ENCODE measurements around the gene MS4A12. TPM values are rescaled to one million over a fixed set of nuclear protein-coding genes. Genes with fewer than 3 reads are reported as not detected.
A peak's percentile ranks its signal among the peaks of the same experiment; 100 is the strongest.

The MS4A12 gene
- total and polyA plus RNA-seq, 9 of the 15 experiments (the other 6 are each of a cell fraction or from before 2014, with no cell fraction given), result not detected

DNA sequence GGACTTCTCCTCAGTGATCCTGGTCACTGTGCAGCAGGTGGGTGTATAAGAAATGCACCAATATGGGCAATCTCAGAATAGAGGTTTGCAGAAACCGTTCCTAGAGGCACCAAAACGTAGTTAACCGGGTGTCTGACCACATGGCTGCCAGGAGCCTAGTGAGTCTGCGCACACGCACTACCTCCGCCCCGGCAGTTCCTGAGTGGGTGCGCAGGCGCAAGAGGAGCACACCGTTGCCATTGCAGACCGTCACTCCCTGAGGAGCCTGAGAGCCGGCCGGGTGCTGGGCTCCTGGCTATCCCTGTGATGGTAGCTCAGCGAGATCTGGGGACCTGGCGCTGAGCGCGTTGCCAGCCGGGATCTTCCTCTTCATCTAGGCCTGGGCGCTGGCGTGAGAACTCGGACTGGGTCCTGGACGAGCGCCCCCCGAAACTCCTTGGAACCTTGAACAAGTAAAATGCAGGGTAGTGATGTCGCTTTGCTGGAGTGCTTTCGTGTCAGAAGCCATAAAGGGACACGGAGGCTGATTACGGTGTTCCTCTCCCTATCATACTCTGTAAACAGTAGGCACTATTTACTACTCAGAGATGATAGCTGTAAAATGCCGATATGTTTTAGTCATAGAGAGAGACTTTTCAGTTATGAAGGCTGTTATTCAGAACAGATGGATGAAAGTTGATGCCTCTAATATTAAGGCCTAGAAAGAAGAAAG lies 22.7 kb downstream of the MS4A12 start, which contains the start of gene MS4A13 (continued):
- TF ChIP-seq, protein P1, sequence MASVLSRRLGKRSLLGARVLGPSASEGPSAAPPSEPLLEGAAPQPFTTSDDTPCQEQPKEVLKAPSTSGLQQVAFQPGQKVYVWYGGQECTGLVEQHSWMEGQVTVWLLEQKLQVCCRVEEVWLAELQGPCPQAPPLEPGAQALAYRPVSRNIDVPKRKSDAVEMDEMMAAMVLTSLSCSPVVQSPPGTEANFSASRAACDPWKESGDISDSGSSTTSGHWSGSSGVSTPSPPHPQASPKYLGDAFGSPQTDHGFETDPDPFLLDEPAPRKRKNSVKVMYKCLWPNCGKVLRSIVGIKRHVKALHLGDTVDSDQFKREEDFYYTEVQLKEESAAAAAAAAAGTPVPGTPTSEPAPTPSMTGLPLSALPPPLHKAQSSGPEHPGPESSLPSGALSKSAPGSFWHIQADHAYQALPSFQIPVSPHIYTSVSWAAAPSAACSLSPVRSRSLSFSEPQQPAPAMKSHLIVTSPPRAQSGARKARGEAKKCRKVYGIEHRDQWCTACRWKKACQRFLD (CRISPR knock-in tag; IDR thresholded peaks at IDR 0.05), result no peak
- TF ChIP-seq, protein P2, sequence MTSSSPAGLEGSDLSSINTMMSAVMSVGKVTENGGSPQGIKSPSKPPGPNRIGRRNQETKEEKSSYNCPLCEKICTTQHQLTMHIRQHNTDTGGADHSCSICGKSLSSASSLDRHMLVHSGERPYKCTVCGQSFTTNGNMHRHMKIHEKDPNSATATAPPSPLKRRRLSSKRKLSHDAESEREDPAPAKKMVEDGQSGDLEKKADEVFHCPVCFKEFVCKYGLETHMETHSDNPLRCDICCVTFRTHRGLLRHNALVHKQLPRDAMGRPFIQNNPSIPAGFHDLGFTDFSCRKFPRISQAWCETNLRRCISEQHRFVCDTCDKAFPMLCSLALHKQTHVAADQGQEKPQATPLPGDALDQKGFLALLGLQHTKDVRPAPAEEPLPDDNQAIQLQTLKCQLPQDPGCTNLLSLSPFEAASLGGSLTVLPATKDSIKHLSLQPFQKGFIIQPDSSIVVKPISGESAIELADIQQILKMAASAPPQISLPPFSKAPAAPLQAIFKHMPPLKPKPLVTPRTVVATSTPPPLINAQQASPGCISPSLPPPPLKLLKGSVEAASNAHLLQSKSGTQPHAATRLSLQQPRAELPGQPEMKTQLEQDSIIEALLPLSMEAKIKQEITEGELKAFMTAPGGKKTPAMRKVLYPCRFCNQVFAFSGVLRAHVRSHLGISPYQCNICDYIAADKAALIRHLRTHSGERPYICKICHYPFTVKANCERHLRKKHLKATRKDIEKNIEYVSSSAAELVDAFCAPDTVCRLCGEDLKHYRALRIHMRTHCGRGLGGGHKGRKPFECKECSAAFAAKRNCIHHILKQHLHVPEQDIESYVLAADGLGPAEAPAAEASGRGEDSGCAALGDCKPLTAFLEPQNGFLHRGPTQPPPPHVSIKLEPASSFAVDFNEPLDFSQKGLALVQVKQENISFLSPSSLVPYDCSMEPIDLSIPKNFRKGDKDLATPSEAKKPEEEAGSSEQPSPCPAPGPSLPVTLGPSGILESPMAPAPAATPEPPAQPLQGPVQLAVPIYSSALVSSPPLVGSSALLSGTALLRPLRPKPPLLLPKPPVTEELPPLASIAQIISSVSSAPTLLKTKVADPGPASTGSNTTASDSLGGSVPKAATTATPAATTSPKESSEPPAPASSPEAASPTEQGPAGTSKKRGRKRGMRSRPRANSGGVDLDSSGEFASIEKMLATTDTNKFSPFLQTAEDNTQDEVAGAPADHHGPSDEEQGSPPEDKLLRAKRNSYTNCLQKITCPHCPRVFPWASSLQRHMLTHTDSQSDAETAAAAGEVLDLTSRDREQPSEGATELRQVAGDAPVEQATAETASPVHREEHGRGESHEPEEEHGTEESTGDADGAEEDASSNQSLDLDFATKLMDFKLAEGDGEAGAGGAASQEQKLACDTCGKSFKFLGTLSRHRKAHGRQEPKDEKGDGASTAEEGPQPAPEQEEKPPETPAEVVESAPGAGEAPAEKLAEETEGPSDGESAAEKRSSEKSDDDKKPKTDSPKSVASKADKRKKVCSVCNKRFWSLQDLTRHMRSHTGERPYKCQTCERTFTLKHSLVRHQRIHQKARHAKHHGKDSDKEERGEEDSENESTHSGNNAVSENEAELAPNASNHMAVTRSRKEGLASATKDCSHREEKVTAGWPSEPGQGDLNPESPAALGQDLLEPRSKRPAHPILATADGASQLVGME (CRISPR knock-in tag; IDR thresholded peaks at IDR 0.05), result no peak
- TF ChIP-seq, protein P3, sequence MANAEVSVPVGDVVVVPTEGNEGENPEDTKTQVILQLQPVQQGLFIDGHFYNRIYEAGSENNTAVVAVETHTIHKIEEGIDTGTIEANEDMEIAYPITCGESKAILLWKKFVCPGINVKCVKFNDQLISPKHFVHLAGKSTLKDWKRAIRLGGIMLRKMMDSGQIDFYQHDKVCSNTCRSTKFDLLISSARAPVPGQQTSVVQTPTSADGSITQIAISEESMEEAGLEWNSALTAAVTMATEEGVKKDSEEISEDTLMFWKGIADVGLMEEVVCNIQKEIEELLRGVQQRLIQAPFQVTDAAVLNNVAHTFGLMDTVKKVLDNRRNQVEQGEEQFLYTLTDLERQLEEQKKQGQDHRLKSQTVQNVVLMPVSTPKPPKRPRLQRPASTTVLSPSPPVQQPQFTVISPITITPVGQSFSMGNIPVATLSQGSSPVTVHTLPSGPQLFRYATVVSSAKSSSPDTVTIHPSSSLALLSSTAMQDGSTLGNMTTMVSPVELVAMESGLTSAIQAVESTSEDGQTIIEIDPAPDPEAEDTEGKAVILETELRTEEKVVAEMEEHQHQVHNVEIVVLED (CRISPR knock-in tag; IDR thresholded peaks at IDR 0.05), result 0 out of 2 replicates have a peak, but pooled peaks have one; percentile 17
- TF ChIP-seq TAF1 (IDR thresholded peaks at IDR 0.05; ENCODE audit: control insufficient read depth, extremely low read depth, insufficient read depth, low read length, severe bottlenecking), result peak; percentile 50
- TF ChIP-seq SETDB1 (IDR thresholded peaks at IDR 0.05; ENCODE audit: low read length), result no peak
- TF ChIP-seq, protein P4, sequence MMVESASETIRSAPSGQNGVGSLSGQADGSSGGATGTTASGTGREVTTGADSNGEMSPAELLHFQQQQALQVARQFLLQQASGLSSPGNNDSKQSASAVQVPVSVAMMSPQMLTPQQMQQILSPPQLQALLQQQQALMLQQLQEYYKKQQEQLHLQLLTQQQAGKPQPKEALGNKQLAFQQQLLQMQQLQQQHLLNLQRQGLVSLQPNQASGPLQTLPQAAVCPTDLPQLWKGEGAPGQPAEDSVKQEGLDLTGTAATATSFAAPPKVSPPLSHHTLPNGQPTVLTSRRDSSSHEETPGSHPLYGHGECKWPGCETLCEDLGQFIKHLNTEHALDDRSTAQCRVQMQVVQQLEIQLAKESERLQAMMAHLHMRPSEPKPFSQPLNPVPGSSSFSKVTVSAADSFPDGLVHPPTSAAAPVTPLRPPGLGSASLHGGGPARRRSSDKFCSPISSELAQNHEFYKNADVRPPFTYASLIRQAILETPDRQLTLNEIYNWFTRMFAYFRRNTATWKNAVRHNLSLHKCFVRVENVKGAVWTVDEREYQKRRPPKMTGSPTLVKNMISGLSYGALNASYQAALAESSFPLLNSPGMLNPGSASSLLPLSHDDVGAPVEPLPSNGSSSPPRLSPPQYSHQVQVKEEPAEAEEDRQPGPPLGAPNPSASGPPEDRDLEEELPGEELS (CRISPR knock-in tag; IDR thresholded peaks at IDR 0.05; ENCODE audit: borderline replicate concordance), result no peak
- no peak for TF ChIP-seq PCBP1 (IDR thresholded peaks at IDR 0.05; ENCODE audit: low read depth, low read length, poor library complexity, severe bottlenecking)
- TF ChIP-seq, protein P5, sequence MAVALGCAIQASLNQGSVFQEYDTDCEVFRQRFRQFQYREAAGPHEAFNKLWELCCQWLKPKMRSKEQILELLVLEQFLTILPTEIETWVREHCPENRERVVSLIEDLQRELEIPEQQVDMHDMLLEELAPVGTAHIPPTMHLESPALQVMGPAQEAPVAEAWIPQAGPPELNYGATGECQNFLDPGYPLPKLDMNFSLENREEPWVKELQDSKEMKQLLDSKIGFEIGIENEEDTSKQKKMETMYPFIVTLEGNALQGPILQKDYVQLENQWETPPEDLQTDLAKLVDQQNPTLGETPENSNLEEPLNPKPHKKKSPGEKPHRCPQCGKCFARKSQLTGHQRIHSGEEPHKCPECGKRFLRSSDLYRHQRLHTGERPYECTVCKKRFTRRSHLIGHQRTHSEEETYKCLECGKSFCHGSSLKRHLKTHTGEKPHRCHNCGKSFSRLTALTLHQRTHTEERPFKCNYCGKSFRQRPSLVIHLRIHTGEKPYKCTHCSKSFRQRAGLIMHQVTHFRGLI (CRISPR knock-in tag; IDR thresholded peaks at IDR 0.05), result no peak
- TF ChIP-seq SIRT6 (IDR thresholded peaks at IDR 0.05; ENCODE audit: low read depth, low read length), result no peak
- TF ChIP-seq KLF13 (tag; IDR thresholded peaks at IDR 0.05; ENCODE audit: borderline replicate concordance, low read depth), result no peak
- TF ChIP-seq HDAC2 (IDR thresholded peaks at IDR 0.05), result no peak
- no peak for TF ChIP-seq ZNF197 (CRISPR knock-in tag; IDR thresholded peaks at IDR 0.05; ENCODE audit: low read depth)
- TF ChIP-seq KDM5B (IDR thresholded peaks at IDR 0.05; ENCODE audit: insufficient replicate concordance, low read depth, low read length), result no peak

Data from K562 (cell line).